ENCODE data around the gene ANKRD28.

The ANKRD28 gene

GRCh38 chr3:15649341-15649740 lies 148.4 kb downstream of the ANKRD28 start:
- no peak for DNase-seq (ENCODE audit: low read depth)
- in situ Hi-C loops (cut with HindIII; ENCODE audit: low sequenced_read_pairs): loop anchor here (25.0 kb wide), 1 partner anchor 588 kb away; no protein-coding TSS in a partner anchor
- no peak for TF ChIP-seq CTCF (IDR thresholded peaks at IDR 0.05; ENCODE audit: low read depth, low read length, missing control alignments)
- no peak overlapping the region for H3K4me3 ChIP-seq (ENCODE audit: low read depth, low read length)

GRCh38 chr3:15647611-15648167 lies 150.1 kb downstream of the ANKRD28 start:
- no peak for TF ChIP-seq CTCF (IDR thresholded peaks at IDR 0.05; ENCODE audit: low read depth, low read length, missing control alignments)
- in situ Hi-C loops (cut with HindIII; ENCODE audit: low sequenced_read_pairs): loop anchor here (25.0 kb wide), 1 partner anchor 590 kb away; no protein-coding TSS in a partner anchor
- H3K4me3 ChIP-seq (ENCODE audit: low read depth, low read length): no peak overlapping the region
- peak; percentile 98 for DNase-seq (ENCODE audit: low read depth)

- peak overlapping the region; percentile 2 for H3K4me3 ChIP-seq (ENCODE audit: low read depth, low read length)
- in situ Hi-C loops (cut with HindIII; ENCODE audit: low sequenced_read_pairs): loop anchor here (25.0 kb wide), 1 partner anchor 590 kb away; no protein-coding TSS in a partner anchor
- no peak for TF ChIP-seq CTCF (IDR thresholded peaks at IDR 0.05; ENCODE audit: low read depth, low read length, missing control alignments)
- DNase-seq (ENCODE audit: low read depth): peak; percentile 99
Observed at GRCh38 chr3:15646851-15647511, 150.8 kb downstream of the ANKRD28 start.

GRCh38 chr3:15645740-15646501 lies 151.9 kb downstream of the ANKRD28 start:
- DNase-seq (ENCODE audit: low read depth): no peak
- no peak for TF ChIP-seq CTCF (IDR thresholded peaks at IDR 0.05; ENCODE audit: low read depth, low read length, missing control alignments)
- no peak overlapping the region for H3K4me3 ChIP-seq (ENCODE audit: low read depth, low read length)
- in situ Hi-C loops (cut with HindIII; ENCODE audit: low sequenced_read_pairs): loop anchor here (25.0 kb wide), 1 partner anchor 591 kb away; no protein-coding TSS in a partner anchor

GRCh38 chr3:15645246-15645645 lies 152.5 kb downstream of the ANKRD28 start:
- no peak overlapping the region for H3K4me3 ChIP-seq (ENCODE audit: low read depth, low read length)
- DNase-seq (ENCODE audit: low read depth): no peak
- in situ Hi-C loops (cut with HindIII; ENCODE audit: low sequenced_read_pairs): loop anchor here (25.0 kb wide), 1 partner anchor 592 kb away; no protein-coding TSS in a partner anchor
- no peak for TF ChIP-seq CTCF (IDR thresholded peaks at IDR 0.05; ENCODE audit: low read depth, low read length, missing control alignments)

GRCh38 chr3:15638891-15639262 lies 158.9 kb downstream of the ANKRD28 start:
- TF ChIP-seq CTCF (IDR thresholded peaks at IDR 0.05; ENCODE audit: low read depth, low read length, missing control alignments): no peak
- in situ Hi-C loops (cut with HindIII; ENCODE audit: low sequenced_read_pairs): loop anchor here (5.0 to 25.0 kb wide), 2 partner anchors 33 to 598 kb away; no protein-coding TSS in a partner anchor
- DNase-seq (ENCODE audit: low read depth): no peak
- H3K4me3 ChIP-seq (ENCODE audit: low read depth, low read length): no peak overlapping the region

Measured in astrocyte of the cerebellum (primary cell).